ENCODE results near the gene KCND3. TPM values are rescaled to one million over a fixed set of nuclear protein-coding genes. Genes with fewer than 3 reads are reported as not detected.

KCND3 gene
- total RNA-seq, 4 donors from 2014 or later: 1.4 to 3.5 (median 3.0) TPM

GRCh38 chr1:111906111-111906510 is 83.4 kb downstream of the KCND3 start:
- no peaks in the 10 kb centered on the region for H3K9me3 ChIP-seq
- no peaks in the 10 kb centered on the region for H3K36me3 ChIP-seq
- 17 to 73% methylated on average over 1 to 4 of the region's 4 CpGs for WGBS, 2 donors (ENCODE audit: low coverage in 1 of 2)
- no peak overlapping the region for H3K27ac ChIP-seq
- TF ChIP-seq EP300 (IDR thresholded peaks at IDR 0.05; ENCODE audit: low read depth) (no peak), POLR2AphosphoS5 (IDR thresholded peaks at IDR 0.05) (no peak), CTCF (IDR thresholded peaks at IDR 0.05) (no peak), POLR2A (IDR thresholded peaks at IDR 0.05) (no peak)
- H3K4me3 ChIP-seq: no peak overlapping the region
- intact Hi-C loops (cut with DNase I; ENCODE audit: low total_unique reads) (no loop called here), in situ Hi-C loops (cut with MboI; ENCODE audit: low pct_ligation_motif_present in 1 of 4, low pct_unique_long_range_greater_than_20kb in 1 of 4, low sequenced_read_pairs in 3 of 4) (no loop called here)
- H3K4me1 ChIP-seq: peaks cover 0 to 2% (median 0%) of the 10 kb centered on the region in 4 donors
- no peaks in the 10 kb centered on the region for H3K27me3 ChIP-seq
- DNase-seq: no peak

GRCh38 chr1:111904478-111905218 is 84.8 kb downstream of the KCND3 start:
- no peaks in the 10 kb centered on the region for H3K27me3 ChIP-seq
- H3K4me1 ChIP-seq: peaks cover 0 to 2% (median 0%) of the 10 kb centered on the region in 4 donors
- TF ChIP-seq EP300 (IDR thresholded peaks at IDR 0.05; ENCODE audit: low read depth): no peak
- no peak for TF ChIP-seq POLR2A (IDR thresholded peaks at IDR 0.05)
- no peak for TF ChIP-seq CTCF (IDR thresholded peaks at IDR 0.05)
- no peak for TF ChIP-seq POLR2AphosphoS5 (IDR thresholded peaks at IDR 0.05)
- H3K9me3 ChIP-seq: no peaks in the 10 kb centered on the region
- intact Hi-C loops (cut with DNase I; ENCODE audit: low total_unique reads): no loop called here
- in situ Hi-C loops (cut with MboI; ENCODE audit: low pct_ligation_motif_present in 1 of 4, low pct_unique_long_range_greater_than_20kb in 1 of 4, low sequenced_read_pairs in 3 of 4): no loop called here
- H3K4me3 ChIP-seq: no peak overlapping the region
- H3K27ac ChIP-seq: no peak overlapping the region
- whole genome bisulfite sequencing, 2 donors (ENCODE audit: low coverage in 1 of 2): 55% methylated on average over 20 of the region's 20 CpGs; no CpG with 5 or more reads in 1 of the 2 donors
- H3K36me3 ChIP-seq: no peaks in the 10 kb centered on the region
- DNase-seq: no peak

GRCh38 chr1:111903871-111904449 is 85.5 kb downstream of the KCND3 start:
- H3K36me3 ChIP-seq: no peaks in the 10 kb centered on the region
- DNase-seq: no peak
- intact Hi-C loops (cut with DNase I; ENCODE audit: low total_unique reads) (no loop called here), in situ Hi-C loops (cut with MboI; ENCODE audit: low pct_ligation_motif_present in 1 of 4, low pct_unique_long_range_greater_than_20kb in 1 of 4, low sequenced_read_pairs in 3 of 4) (no loop called here)
- H3K9me3 ChIP-seq: no peaks in the 10 kb centered on the region
- no peak overlapping the region for H3K4me3 ChIP-seq
- no peak overlapping the region for H3K27ac ChIP-seq
- 93 to 100% methylated on average over 1 to 3 of the region's 3 CpGs for WGBS, 2 donors (ENCODE audit: low coverage in 1 of 2)
- TF ChIP-seq CTCF (IDR thresholded peaks at IDR 0.05): no peak
- no peak for TF ChIP-seq EP300 (IDR thresholded peaks at IDR 0.05; ENCODE audit: low read depth)
- no peak for TF ChIP-seq POLR2A (IDR thresholded peaks at IDR 0.05)
- H3K4me1 ChIP-seq: peaks cover 0 to 2% (median 0%) of the 10 kb centered on the region in 4 donors
- H3K27me3 ChIP-seq: no peaks in the 10 kb centered on the region

- DNase-seq: no peak
- H3K27ac ChIP-seq: no peak overlapping the region
- H3K4me1 ChIP-seq: peaks cover 0 to 2% (median 0%) of the 10 kb centered on the region in 4 donors
- TF ChIP-seq POLR2AphosphoS5 (IDR thresholded peaks at IDR 0.05): no peak
- H3K27me3 ChIP-seq: no peaks in the 10 kb centered on the region
- no peak overlapping the region for H3K4me3 ChIP-seq
- in situ Hi-C loops (cut with MboI; ENCODE audit: low pct_ligation_motif_present in 1 of 4, low pct_unique_long_range_greater_than_20kb in 1 of 4, low sequenced_read_pairs in 3 of 4) (no loop called here), intact Hi-C loops (cut with DNase I; ENCODE audit: low total_unique reads) (no loop called here)
- no peaks in the 10 kb centered on the region for H3K9me3 ChIP-seq
- H3K36me3 ChIP-seq: no peaks in the 10 kb centered on the region
- 75% methylated on average over 4 of the region's 4 CpGs; no CpG with 5 or more reads in 1 of the 2 donors for WGBS, 2 donors (ENCODE audit: low coverage in 1 of 2)
Observed at GRCh38 chr1:111903148-111903870, 86.2 kb downstream of the KCND3 start.
